CD4-positive, alpha-beta T cell (primary cell): ENCODE measurements around the gene MROH9. TPM values are rescaled to one million over a fixed set of nuclear protein-coding genes. Genes with fewer than 3 reads are reported as not detected.

ENCODE experiments used
- ATAC-seq: fragments of 200-7000 bp; cut with Tn5 transposase; one replicate; pipeline ENCODE4 v1.10.0; 2022; ENCODE audit warnings: mild to moderate bottlenecking; ENCODE audit not compliant: poor library complexity
- CTCF ChIA-PET: fragments of 350-600 bp; sonication (Branson Sonifier 250); formaldehyde crosslinking; loops from one replicate; lab custom pipeline; 2021; ENCODE audit warnings: antibody characterized with exemption, inconsistent platforms; lab: Charles Lee
- POLR2A ChIA-PET: fragments of 350-600 bp; sonication (Branson Sonifier 250); formaldehyde crosslinking; loops from one replicate; lab custom pipeline; 2021; ENCODE audit warnings: antibody characterized with exemption, inconsistent platforms; lab: Charles Lee
- DNase-seq, 14 experiments: peaks; one replicate each; pipeline ENCODE4 v3.0.0-alpha.2; 2013 to 2020; ENCODE audit warnings: mixed read lengths in 2 of 14
- H3K27ac ChIP-seq, 2 donors: one replicate each; pipeline versions ENCODE4 v1.5.1 to v1.7.0; 2013; ENCODE audit warnings: low read length in 2 of 2, low read depth in 1 of 2, mild to moderate bottlenecking in 1 of 2
- H3K27me3 ChIP-seq, 2 experiments: 1 replicate in 1 of 2; 2 replicates in 1 of 2; pipeline versions ENCODE4 v1.6.1 to v1.7.0; 2013; ENCODE audit warnings: low read length in 2 of 2, control low read depth in 1 of 2, mild to moderate bottlenecking in 1 of 2, moderate library complexity in 1 of 2; ENCODE audit not compliant: insufficient read depth in 2 of 2, control insufficient read depth in 1 of 2
- H3K36me3 ChIP-seq: one replicate; pipeline ENCODE4 v1.6.1; 2013; ENCODE audit warnings: low read length, control low read depth; ENCODE audit not compliant: insufficient read depth
- H3K4me1 ChIP-seq: one replicate; pipeline ENCODE4 v1.6.1; 2013; ENCODE audit warnings: low read length, control low read depth; ENCODE audit not compliant: insufficient read depth
- H3K4me3 ChIP-seq: one replicate; pipeline ENCODE4 v1.5.1; 2013; ENCODE audit warnings: mild to moderate bottlenecking, low read length, moderate library complexity
- H3K9me3 ChIP-seq, 2 experiments: 1 replicate in 1 of 2; 2 replicates in 1 of 2; pipeline versions ENCODE4 v1.6.1 to v1.7.0; 2013; ENCODE audit warnings: low read length in 2 of 2, mild to moderate bottlenecking in 2 of 2, control low read depth in 1 of 2, moderate library complexity in 1 of 2; ENCODE audit not compliant: control insufficient read depth in 1 of 2, insufficient read depth in 1 of 2
- H3K27ac Mint-ChIP-seq: one replicate; pipeline ENCODE4 v1.8.0; 2020; ENCODE audit warnings: mixed read lengths
- H3K27me3 Mint-ChIP-seq: one replicate; pipeline ENCODE4 v1.8.0; 2021; ENCODE audit warnings: mixed read lengths
- H3K36me3 Mint-ChIP-seq: one replicate; pipeline ENCODE4 v1.8.0; 2021; ENCODE audit warnings: low read depth, mixed read lengths
- H3K4me1 Mint-ChIP-seq: one replicate; pipeline ENCODE4 v1.8.0; 2021; ENCODE audit warnings: low read depth, mixed read lengths
- H3K4me3 Mint-ChIP-seq: one replicate; pipeline ENCODE4 v1.8.0; 2020; ENCODE audit warnings: mild to moderate bottlenecking, mixed read lengths
- H3K9me3 Mint-ChIP-seq: one replicate; pipeline ENCODE4 v1.8.0; 2020; ENCODE audit warnings: mixed read lengths
- intact Hi-C, 2 experiments: fragments of 100-400 bp; cut with DNase I in 1 of 2; cut with micrococcal nuclease in 1 of 2; formaldehyde crosslinking; loops; one replicate each; pipeline versions ENCODE4 v1.15.1 to v1.9.0; 2023 to 2025; cut with DNase I, micrococcal nuclease
- microRNA-seq: library from miRNA; unstranded; fragments of <30 nt; microRNA quantifications from one replicate; pipeline ENCODE4 v1.2.0, GENCODE V29; 2021; ENCODE audit warnings: borderline microRNAs expressed, borderline replicate concordance
- total RNA-seq, 174 experiments: library from RNA in 2 of 174; stranded (reverse) in 2 of 174; gene quantifications; one replicate each; pipeline ENCODE4 v1.2.3 and lab custom pipeline; 2021 to 2026
- TF ChIP-seq, protein P1 (sequence below): fragments of 200-600 bp; IDR thresholded peaks from one replicate; pipeline ENCODE4 v1.8.0; 2022; ENCODE audit warnings: antibody characterized with exemption, mild to moderate bottlenecking

The MROH9 gene
- total RNA-seq, 2 experiments from 2014 or later: not detected

DNA sequence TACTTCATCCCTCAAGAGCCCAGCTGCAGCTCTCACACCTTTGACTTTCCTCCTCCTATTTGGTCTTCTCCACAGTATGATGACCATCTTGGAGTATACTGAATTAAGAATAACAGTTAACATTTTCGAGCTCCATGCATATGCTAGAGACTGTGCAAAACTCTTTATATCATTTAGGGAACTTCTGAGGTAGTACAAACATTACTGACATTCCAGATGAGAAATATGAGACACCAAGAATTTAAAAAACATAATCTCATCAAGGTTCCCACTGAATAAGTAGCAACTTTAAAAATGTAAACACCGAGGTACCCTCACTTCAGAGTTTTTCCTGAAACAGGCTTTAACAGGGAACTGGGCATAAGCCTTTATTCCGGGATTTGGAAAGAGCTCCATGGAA is 178.0 kb downstream of the MROH9 start:
- Histone ChIP-seq H3K4me1 (no peaks in the 10 kb centered on the region), H3K27ac (no peak overlapping the region), H3K36me3 (no peaks in the 10 kb centered on the region), H3K4me3 (no peak overlapping the region), H3K27me3 (peaks cover 0 to 6% of the 10 kb centered on the region in 2 experiments), H3K9me3 (no peaks in the 10 kb centered on the region)
- H3K36me3 Mint-ChIP-seq: no peaks in the 10 kb centered on the region
- ChIA-PET POLR2A (no interaction called here), CTCF (no interaction called here)
- TF ChIP-seq, protein P1, sequence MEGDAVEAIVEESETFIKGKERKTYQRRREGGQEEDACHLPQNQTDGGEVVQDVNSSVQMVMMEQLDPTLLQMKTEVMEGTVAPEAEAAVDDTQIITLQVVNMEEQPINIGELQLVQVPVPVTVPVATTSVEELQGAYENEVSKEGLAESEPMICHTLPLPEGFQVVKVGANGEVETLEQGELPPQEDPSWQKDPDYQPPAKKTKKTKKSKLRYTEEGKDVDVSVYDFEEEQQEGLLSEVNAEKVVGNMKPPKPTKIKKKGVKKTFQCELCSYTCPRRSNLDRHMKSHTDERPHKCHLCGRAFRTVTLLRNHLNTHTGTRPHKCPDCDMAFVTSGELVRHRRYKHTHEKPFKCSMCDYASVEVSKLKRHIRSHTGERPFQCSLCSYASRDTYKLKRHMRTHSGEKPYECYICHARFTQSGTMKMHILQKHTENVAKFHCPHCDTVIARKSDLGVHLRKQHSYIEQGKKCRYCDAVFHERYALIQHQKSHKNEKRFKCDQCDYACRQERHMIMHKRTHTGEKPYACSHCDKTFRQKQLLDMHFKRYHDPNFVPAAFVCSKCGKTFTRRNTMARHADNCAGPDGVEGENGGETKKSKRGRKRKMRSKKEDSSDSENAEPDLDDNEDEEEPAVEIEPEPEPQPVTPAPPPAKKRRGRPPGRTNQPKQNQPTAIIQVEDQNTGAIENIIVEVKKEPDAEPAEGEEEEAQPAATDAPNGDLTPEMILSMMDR: no peak
- ATAC-seq (no peak), DNase-seq (no peak)
- no peak overlapping the region for H3K27ac Mint-ChIP-seq
- H3K4me3 Mint-ChIP-seq: no peak overlapping the region
- H3K27me3 Mint-ChIP-seq: peaks cover 30% of the 10 kb centered on the region
- H3K4me1 Mint-ChIP-seq: no peaks in the 10 kb centered on the region
- intact Hi-C loops: no loop called here
- no peaks in the 10 kb centered on the region for H3K9me3 Mint-ChIP-seq

Small RNAs within 50 kb of the gene (microRNA-seq; reads per million reads assigned to microRNA genes)
- gene MIR1295A (not detected), gene MIR1295B (not detected)

Other genes starting within 250 kb of the MROH9 start
- not detected for gene FMO3, start 155.4 kb downstream of the MROH9 start, total RNA-seq
- gene FMO2, start 249.8 kb downstream of the MROH9 start, total RNA-seq: not detected